ENCODE data around the gene PRMT7. TPM values are rescaled to one million over a fixed set of nuclear protein-coding genes. Genes with fewer than 3 reads are reported as not detected.
"Not testable (repeated sequence)": the region's sequence is repeated elsewhere in the genome, so short reads cannot be mapped to it uniquely, and the experiment has no call there.

The PRMT7 gene
- total RNA-seq, 4 donors from 2014 or later: 11.5 to 34.9 (median 27.4) TPM

GRCh38 chr16:68287276-68288251 lies 23.3 kb upstream of the PRMT7 start:
- Histone ChIP-seq H3K4me1 (peaks cover 0 to 71% (median 17%) of the 10 kb centered on the region in 3 donors), H3K36me3 (peaks cover 0 to 61% of the 10 kb centered on the region in 2 donors), H3K4me3 (no peak overlapping the region), H3K9me3 (no peaks in the 10 kb centered on the region), H3K27me3 (no peaks in the 10 kb centered on the region), H3K27ac (peak overlapping the region in 3 of 4 donors; percentile 62 to 71 (median 63))
- ATAC-seq: peak; percentile 91
- no peak for TF ChIP-seq EP300 (IDR thresholded peaks at IDR 0.05)
- TF ChIP-seq, protein P1, sequence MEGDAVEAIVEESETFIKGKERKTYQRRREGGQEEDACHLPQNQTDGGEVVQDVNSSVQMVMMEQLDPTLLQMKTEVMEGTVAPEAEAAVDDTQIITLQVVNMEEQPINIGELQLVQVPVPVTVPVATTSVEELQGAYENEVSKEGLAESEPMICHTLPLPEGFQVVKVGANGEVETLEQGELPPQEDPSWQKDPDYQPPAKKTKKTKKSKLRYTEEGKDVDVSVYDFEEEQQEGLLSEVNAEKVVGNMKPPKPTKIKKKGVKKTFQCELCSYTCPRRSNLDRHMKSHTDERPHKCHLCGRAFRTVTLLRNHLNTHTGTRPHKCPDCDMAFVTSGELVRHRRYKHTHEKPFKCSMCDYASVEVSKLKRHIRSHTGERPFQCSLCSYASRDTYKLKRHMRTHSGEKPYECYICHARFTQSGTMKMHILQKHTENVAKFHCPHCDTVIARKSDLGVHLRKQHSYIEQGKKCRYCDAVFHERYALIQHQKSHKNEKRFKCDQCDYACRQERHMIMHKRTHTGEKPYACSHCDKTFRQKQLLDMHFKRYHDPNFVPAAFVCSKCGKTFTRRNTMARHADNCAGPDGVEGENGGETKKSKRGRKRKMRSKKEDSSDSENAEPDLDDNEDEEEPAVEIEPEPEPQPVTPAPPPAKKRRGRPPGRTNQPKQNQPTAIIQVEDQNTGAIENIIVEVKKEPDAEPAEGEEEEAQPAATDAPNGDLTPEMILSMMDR (IDR thresholded peaks at IDR 0.05): peak in 1 of 4 experiments; percentile 28
- WGBS, 2 donors (ENCODE audit: low coverage in 1 of 2): 50 to 96% methylated on average over 2 to 4 of the region's 11 CpGs

GRCh38 chr16:68288252-68288650 lies 22.6 kb upstream of the PRMT7 start:
- ATAC-seq: peak; percentile 62
- Histone ChIP-seq H3K36me3 (peaks cover 0 to 61% of the 10 kb centered on the region in 2 donors), H3K27me3 (no peaks in the 10 kb centered on the region), H3K9me3 (no peaks in the 10 kb centered on the region), H3K27ac (peak overlapping the region in 3 of 4 donors; percentile 62 to 71 (median 63)), H3K4me3 (no peak overlapping the region), H3K4me1 (peaks cover 0 to 64% (median 17%) of the 10 kb centered on the region in 3 donors)
- TF ChIP-seq POLR2A (IDR thresholded peaks at IDR 0.05): no peak
- TF ChIP-seq, protein P1 (IDR thresholded peaks at IDR 0.05): no peak
- no peak for TF ChIP-seq EP300 (IDR thresholded peaks at IDR 0.05)
- 67% methylated on average over 1 of the region's 1 CpG; no CpG with 5 or more reads in 1 of the 2 donors for WGBS, 2 donors (ENCODE audit: low coverage in 1 of 2)

DNA sequence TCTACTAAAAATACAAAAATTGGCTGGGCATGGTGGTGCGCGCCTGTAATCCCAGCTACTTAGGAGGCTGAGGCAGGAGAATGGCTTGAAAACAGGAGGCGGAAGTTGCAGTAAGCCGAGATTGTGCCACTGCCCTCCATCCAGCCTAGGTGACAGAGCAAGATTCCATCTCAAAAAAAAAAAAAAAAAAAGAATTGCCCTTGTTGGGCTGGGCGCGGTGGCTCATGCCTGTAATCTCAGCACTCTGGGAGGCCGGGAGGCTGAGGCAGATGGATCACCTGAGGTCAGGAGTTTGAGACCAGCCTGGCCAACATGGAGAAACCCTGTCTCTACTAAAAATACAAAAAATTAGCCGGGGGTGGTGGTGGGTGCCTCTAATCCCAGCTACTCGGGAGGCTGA lies 22.0 kb upstream of the PRMT7 start:
- WGBS, 2 donors (ENCODE audit: low coverage in 1 of 2): 80 to 100% methylated on average over 2 to 8 of the region's 9 CpGs
- H3K27me3 ChIP-seq, ATAC-seq, H3K4me3 ChIP-seq, H3K9me3 ChIP-seq: not testable (repeated sequence)
- peaks cover 0 to 61% of the 10 kb centered on the region in 2 donors for H3K36me3 ChIP-seq
- peak overlapping the region in 3 of 4 donors; percentile 62 to 71 (median 63) for H3K27ac ChIP-seq
- H3K4me1 ChIP-seq: peaks cover 0 to 59% (median 17%) of the 10 kb centered on the region in 3 donors

GRCh38 chr16:68289202-68289601 lies 21.6 kb upstream of the PRMT7 start:
- ATAC-seq: no peak
- no peaks in the 10 kb centered on the region for H3K9me3 ChIP-seq
- no peaks in the 10 kb centered on the region for H3K27me3 ChIP-seq
- H3K4me1 ChIP-seq: peaks cover 0 to 55% (median 17%) of the 10 kb centered on the region in 3 donors
- TF ChIP-seq POLR2AphosphoS5 (IDR thresholded peaks at IDR 0.05) (no peak), POLR2A (IDR thresholded peaks at IDR 0.05) (no peak), EP300 (IDR thresholded peaks at IDR 0.05) (no peak)
- TF ChIP-seq, protein P1 (IDR thresholded peaks at IDR 0.05): no peak
- peaks cover 0 to 65% of the 10 kb centered on the region in 2 donors for H3K36me3 ChIP-seq
- H3K4me3 ChIP-seq: no peak overlapping the region
- WGBS, 2 donors (ENCODE audit: low coverage in 1 of 2): 83 to 94% methylated on average over 2 of the region's 2 CpGs
- peak overlapping the region in 3 of 4 donors; percentile 50 to 63 (median 62) for H3K27ac ChIP-seq

GRCh38 chr16:68289621-68290329 lies 21.0 kb upstream of the PRMT7 start:
- TF ChIP-seq POLR2A (IDR thresholded peaks at IDR 0.05): no peak
- TF ChIP-seq POLR2AphosphoS5 (IDR thresholded peaks at IDR 0.05): no peak
- TF ChIP-seq EP300 (IDR thresholded peaks at IDR 0.05): no peak
- TF ChIP-seq, protein P1 (IDR thresholded peaks at IDR 0.05): no peak
- no peak for ATAC-seq
- Histone ChIP-seq H3K27ac (peak overlapping the region in 3 of 4 donors; percentile 50 to 63 (median 62)), H3K4me1 (peaks cover 0 to 50% (median 17%) of the 10 kb centered on the region in 3 donors), H3K27me3 (no peaks in the 10 kb centered on the region), H3K36me3 (peaks cover 0 to 71% of the 10 kb centered on the region in 2 donors), H3K4me3 (no peak overlapping the region), H3K9me3 (no peaks in the 10 kb centered on the region)
- 73 to 92% methylated on average over 2 of the region's 4 CpGs for WGBS, 2 donors (ENCODE audit: low coverage in 1 of 2)

Measured in gastroesophageal sphincter (tissue), 4 donors.